RWPE1 (cell line): Measurements from ENCODE around the gene MLC1.

Experiments used
- CTCF ChIA-PET: fragments of 350-600 bp; sonication (Branson Sonifier 250); formaldehyde crosslinking; extraction: SDS; loops from one replicate; lab custom pipeline; 2021; lab: Yijun Ruan, JAX
- POLR2A ChIA-PET: fragments of 400-600 bp; formaldehyde crosslinking; extraction: SDS; loops from one replicate; lab custom pipeline; 2020; ENCODE audit warnings: antibody characterized with exemption; ENCODE audit not compliant: low non-redundant PET; lab: Yijun Ruan, JAX
- DNase-seq: peaks from one replicate; pipeline ENCODE4 v3.0.0; 2012; ENCODE audit warnings: low spot score
- H3K27ac ChIP-seq: fragments of 450-650 bp; 2 replicates; pipeline ENCODE4 v1.5.1; 2017
- CTCF ChIP-seq: fragments of 450-650 bp; conservative IDR thresholded peaks from 2 replicates; pipeline ENCODE4 v1.5.1; 2017; ENCODE audit warnings: low read depth, mild to moderate bottlenecking

The MLC1 gene

GRCh38 chr22:50121202-50121740 is 36.0 kb upstream of the MLC1 start:
- POLR2A ChIA-PET, result no interaction called here
- TF ChIP-seq CTCF, result no peak
- DNase-seq, result no peak
- CTCF ChIA-PET, result no interaction called here
- no peak overlapping the region for H3K27ac ChIP-seq

GRCh38 chr22:50119768-50120251 is 34.6 kb upstream of the MLC1 start:
- DNase-seq, result no peak
- ChIA-PET POLR2A (no interaction called here), CTCF (no interaction called here)
- no peak overlapping the region for H3K27ac ChIP-seq
- TF ChIP-seq CTCF, result no peak

GRCh38 chr22:50119169-50119767 is 34.0 kb upstream of the MLC1 start:
- no peak overlapping the region for H3K27ac ChIP-seq
- CTCF ChIA-PET, result no interaction called here
- POLR2A ChIA-PET, result no interaction called here
- no peak for DNase-seq
- no peak for TF ChIP-seq CTCF

GRCh38 chr22:50118557-50119168 is 33.4 kb upstream of the MLC1 start:
- no peak for TF ChIP-seq CTCF
- DNase-seq, result no peak
- ChIA-PET POLR2A (no interaction called here), CTCF (no interaction called here)
- no peak overlapping the region for H3K27ac ChIP-seq

GRCh38 chr22:50118129-50118528 is 32.9 kb upstream of the MLC1 start:
- no peak for DNase-seq
- ChIA-PET CTCF (no interaction called here), POLR2A (no interaction called here)
- H3K27ac ChIP-seq, result no peak overlapping the region
- no peak for TF ChIP-seq CTCF

GRCh38 chr22:50117168-50117762 is 32.0 kb upstream of the MLC1 start:
- no peak for DNase-seq
- ChIA-PET CTCF (no interaction called here), POLR2A (no interaction called here)
- no peak overlapping the region for H3K27ac ChIP-seq
- no peak for TF ChIP-seq CTCF
